IMR-90 (cell line): ENCODE measurements around the gene PAX5. TPM values are rescaled to one million over a fixed set of nuclear protein-coding genes. Genes with fewer than 3 reads are reported as not detected.

Experiments used
- ATAC-seq: fragments of 200-7000 bp; cut with Tn5 transposase; 2 replicates; pipeline ENCODE4 v1.9.1; 2020; ENCODE audit warnings: low read depth, mild to moderate bottlenecking, moderate library complexity
- BruUV-seq: library from RNA; stranded (reverse); fragments of 400-500 nt; replicated peaks from 2 replicates; lab custom pipeline; 2021; lab: Mats Ljungman, UMichigan
- CTCF ChIA-PET: fragments of 300-600 bp; formaldehyde crosslinking; extraction: SDS; loops from one replicate; lab custom pipeline; 2021; ENCODE audit warnings: antibody characterized with exemption; lab: Yijun Ruan, JAX
- POLR2A ChIA-PET: fragments of 300-600 bp; sonication (Branson Sonifier 250); formaldehyde crosslinking; loops from one replicate; lab custom pipeline; 2022; ENCODE audit warnings: antibody characterized with exemption; ENCODE audit not compliant: unreplicated experiment; lab: Charles Lee
- DNase-seq: peaks from one replicate; pipeline ENCODE4 v3.0.0; 2013
- H2AFZ ChIP-seq: replicated peaks from 2 replicates; pipeline ENCODE3; 2013; ENCODE audit warnings: low read length, mild to moderate bottlenecking; ENCODE audit not compliant: poor library complexity
- H2AK5ac ChIP-seq: 2 replicates; pipeline ENCODE4 v1.6.1; 2013; ENCODE audit warnings: low read depth, low read length, inconsistent platforms
- H2AK9ac ChIP-seq: replicated peaks from 2 replicates; pipeline ENCODE3; 2013; ENCODE audit warnings: mild to moderate bottlenecking, low read depth, low read length, moderate library complexity; ENCODE audit not compliant: poor library complexity
- H2BK120ac ChIP-seq: 2 replicates; pipeline ENCODE4 v1.6.1; 2013; ENCODE audit warnings: low read depth, low read length, inconsistent platforms
- H2BK15ac ChIP-seq: 3 replicates; pipeline ENCODE4 v1.6.1; 2013; ENCODE audit warnings: low read depth, low read length, inconsistent platforms
- H2BK20ac ChIP-seq: 2 replicates; pipeline ENCODE4 v1.6.1; 2013; ENCODE audit warnings: low read depth, mild to moderate bottlenecking, inconsistent platforms, low read length, moderate library complexity
- H2BK5ac ChIP-seq: 2 replicates; pipeline ENCODE4 v1.6.1; 2013; ENCODE audit warnings: mild to moderate bottlenecking, low read depth, low read length, inconsistent platforms; ENCODE audit not compliant: poor library complexity, severe bottlenecking
- H3K14ac ChIP-seq: replicated peaks from 2 replicates; pipeline ENCODE4 v1.6.1; 2013; ENCODE audit warnings: low read depth, low read length, inconsistent platforms
- H3K18ac ChIP-seq: 2 replicates; pipeline ENCODE4 v1.6.1; 2013; ENCODE audit warnings: low read depth, low read length, control low read depth
- H3K23ac ChIP-seq: 2 replicates; pipeline ENCODE4 v1.6.1; 2013; ENCODE audit warnings: low read depth, low read length, inconsistent platforms
- H3K27ac ChIP-seq: 2 replicates; pipeline ENCODE4 v1.5.1; 2013; ENCODE audit warnings: mild to moderate bottlenecking, control low read depth, low read length; ENCODE audit not compliant: insufficient read depth
- H3K27me3 ChIP-seq: 2 replicates; pipeline ENCODE4 v1.6.1; 2013; ENCODE audit warnings: low read length; ENCODE audit not compliant: control insufficient read depth, insufficient read depth
- H3K36me3 ChIP-seq: 2 replicates; pipeline ENCODE4 v1.6.1; 2013; ENCODE audit warnings: low read length, mixed read lengths; ENCODE audit not compliant: control insufficient read depth, insufficient read depth
- H3K4ac ChIP-seq: 2 replicates; pipeline ENCODE4 v1.6.1; 2013; ENCODE audit warnings: low read depth, low read length, inconsistent platforms
- H3K4me1 ChIP-seq: 2 replicates; pipeline ENCODE4 v1.6.1; 2013; ENCODE audit warnings: low read length, mixed read lengths; ENCODE audit not compliant: control insufficient read depth, insufficient read depth
- H3K4me2 ChIP-seq: 2 replicates; pipeline ENCODE4 v1.6.1; 2013; ENCODE audit warnings: low read depth, mild to moderate bottlenecking, control low read depth, low read length, moderate library complexity
- H3K4me3 ChIP-seq: 2 replicates; pipeline ENCODE4 v1.5.1; 2013; ENCODE audit warnings: low read depth, mild to moderate bottlenecking, control low read depth, low read length, moderate library complexity; ENCODE audit not compliant: insufficient read depth
- H3K56ac ChIP-seq: 2 replicates; pipeline ENCODE4 v1.6.1; 2013; ENCODE audit warnings: low read length, inconsistent platforms; ENCODE audit not compliant: insufficient read depth; ENCODE audit errors: extremely low read depth
- H3K79me1 ChIP-seq, 2 experiments: 2 replicates each; pipeline ENCODE4 v1.6.1; 2013; ENCODE audit warnings: low read length in 2 of 2, inconsistent platforms in 1 of 2, low read depth in 1 of 2
- H3K9ac ChIP-seq: 2 replicates; pipeline ENCODE4 v1.6.1; 2013; ENCODE audit warnings: low read depth, low read length, control low read depth
- H3K9me1 ChIP-seq: 2 replicates; pipeline ENCODE4 v1.6.1; 2013; ENCODE audit warnings: low read length, inconsistent platforms; ENCODE audit not compliant: insufficient read depth
- H3K9me3 ChIP-seq: 2 replicates; pipeline ENCODE4 v1.6.1; 2013; ENCODE audit warnings: low read length; ENCODE audit not compliant: control insufficient read depth, insufficient read depth
- H4K20me1 ChIP-seq: 2 replicates; pipeline ENCODE4 v1.6.1; 2013; ENCODE audit warnings: low read length, inconsistent platforms; ENCODE audit not compliant: insufficient read depth
- H4K5ac ChIP-seq: 2 replicates; pipeline ENCODE4 v1.6.1; 2013; ENCODE audit warnings: mild to moderate bottlenecking, low read depth, low read length, control low read depth
- H4K8ac ChIP-seq, 2 experiments: 2 replicates each; pipeline ENCODE4 v1.6.1; 2013; ENCODE audit warnings: low read depth in 2 of 2, low read length in 2 of 2, control low read depth in 1 of 2, inconsistent platforms in 1 of 2
- H4K91ac ChIP-seq: 2 replicates; pipeline ENCODE4 v1.6.1; 2013; ENCODE audit warnings: low read depth, low read length, inconsistent platforms; ENCODE audit not compliant: insufficient read depth
- BHLHE40 ChIP-seq: fragments of 150-350 bp; IDR thresholded peaks from 2 replicates; pipeline ENCODE4 v1.6.1; 2016; ENCODE audit warnings: mild to moderate bottlenecking, low read depth, low read length
- CEBPB ChIP-seq: IDR thresholded peaks from 2 replicates; pipeline ENCODE4 v1.6.1; 2012; ENCODE audit warnings: low read depth, low read length, improper control_type of control experiment
- CHD1 ChIP-seq: IDR thresholded peaks from 2 replicates; pipeline ENCODE4 v1.6.1; 2012; ENCODE audit warnings: low read depth, low read length, improper control_type of control experiment
- ELK1 ChIP-seq: fragments of 150-350 bp; IDR thresholded peaks from 2 replicates; pipeline ENCODE4 v1.6.1; 2016; ENCODE audit warnings: low read depth, mild to moderate bottlenecking, low read length, moderate library complexity, borderline replicate concordance
- MXI1 ChIP-seq: IDR thresholded peaks from 2 replicates; pipeline ENCODE4 v1.6.1; 2012; ENCODE audit warnings: low read depth, mild to moderate bottlenecking, low read length, moderate library complexity, borderline replicate concordance
- NFE2L2 ChIP-seq: fragments of 150-350 bp; IDR thresholded peaks from 2 replicates; pipeline ENCODE4 v1.6.1; 2016; ENCODE audit warnings: low read depth, mild to moderate bottlenecking, low read length
- POLR2A ChIP-seq: IDR thresholded peaks from 2 replicates; pipeline ENCODE4 v1.6.1; 2012; ENCODE audit warnings: mild to moderate bottlenecking, low read depth, low read length
- WGBS, 2 experiments: methylation state at CpG; one replicate each; pipeline versions ENCODE4 v1.1.5 to v1.1.7; 2013; ENCODE audit warnings: missing lambda C conversion rate in 2 of 2; ENCODE audit not compliant: insufficient read length in 1 of 2; ENCODE audit errors: extremely low coverage in 2 of 2; 5-methylcytosine and 5-hydroxymethylcytosine counted together
- dilution Hi-C: fragments of 300-500 bp; cut with HindIII; formaldehyde crosslinking; loops from one replicate; pipeline ENCODE4 v1.14.3; 2018; ENCODE audit warnings: low sequenced_read_pairs; ENCODE audit not compliant: unreplicated experiment
- in situ Hi-C: fragments of 300-500 bp; cut with MboI; formaldehyde crosslinking; loops from 3 replicates; pipeline ENCODE4 v1.14.3; 2019; ENCODE audit warnings: low sequenced_read_pairs, inconsistent platforms, mixed read lengths
- intact Hi-C: fragments of 100-400 bp; cut with micrococcal nuclease; formaldehyde crosslinking; loops from 2 replicates; pipeline ENCODE4 v1.10.0; 2022
- polyA plus RNA-seq, 3 experiments: library from polyadenylated mRNA; depleted of rRNA; stranded (reverse); fragments of >200 nt; gene quantifications; 2 replicates each; pipeline ENCODE4 v1.2.3, GENCODE V29; 2012; ENCODE audit warnings: low replicate concordance in 1 of 3
- total RNA-seq: library from RNA; depleted of rRNA; stranded (reverse); fragments of >200 nt; gene quantifications from 2 replicates; pipeline ENCODE4 v1.2.3, GENCODE V29; 2012

The PAX5 gene
- total and polyA plus RNA-seq, 2 of the 4 experiments (the other 2 are of a cell fraction): not detected

GRCh38 chr9:36872641-36873040, 161.4 kb downstream of the PAX5 start:
- H3K18ac ChIP-seq: no peak overlapping the region
- intact Hi-C loops (loop anchor here (5.0 to 10.0 kb wide), 4 partner anchors 112 to 540 kb away; partner anchors contain the start of gene ZCCHC7), dilution Hi-C loops (no loop called here), in situ Hi-C loops (loop anchor here (25.0 kb wide), 1 partner anchor 390 kb away; no protein-coding TSS in a partner anchor)
- H2BK120ac ChIP-seq: no peak overlapping the region
- no peak overlapping the region for H3K9ac ChIP-seq
- H4K5ac ChIP-seq: no peak overlapping the region
- H3K4me3 ChIP-seq: no peak overlapping the region
- H3K4me1 ChIP-seq: no peaks in the 10 kb centered on the region
- no peak overlapping the region for H3K56ac ChIP-seq
- WGBS, 2 experiments: 57% methylated on average over 1 of the region's 3 CpGs; no CpG with 5 or more reads in 1 of the 2 experiments
- no peak overlapping the region for H3K4me2 ChIP-seq
- H4K91ac ChIP-seq: no peak overlapping the region
- H2AFZ ChIP-seq: no peak overlapping the region
- no peak overlapping the region for H3K4ac ChIP-seq
- no peak for ATAC-seq
- POLR2A ChIA-PET: no interaction called here
- H3K36me3 ChIP-seq: no peaks in the 10 kb centered on the region
- H3K79me1 ChIP-seq: no peaks in the 10 kb centered on the region
- BruUV-seq: no TSS peak
- no peak overlapping the region for H3K23ac ChIP-seq
- CTCF ChIA-PET: interaction anchor here (0.5 to 1.6 kb wide), 7 partner anchors 11 to 458 kb away, joined by 3 to 4 read pairs (median 3); no protein-coding TSS in a partner anchor
- H3K14ac ChIP-seq: no peak overlapping the region
- no peak overlapping the region for H2BK5ac ChIP-seq
- no peak overlapping the region for H2AK5ac ChIP-seq
- H2BK20ac ChIP-seq: no peak overlapping the region
- peaks cover 39% of the 10 kb centered on the region for H3K27me3 ChIP-seq
- no peak overlapping the region for H2BK15ac ChIP-seq
- DNase-seq: no peak
- H3K9me3 ChIP-seq: 0 out of 2 replicates have a peak, but pooled peaks cover 2% of the 10 kb centered on the region
- no peak overlapping the region for H2AK9ac ChIP-seq
- H3K9me1 ChIP-seq: no peaks in the 10 kb centered on the region
- H4K20me1 ChIP-seq: no peaks in the 10 kb centered on the region; the same call in none of the 2 replicates
- no peak overlapping the region for H3K27ac ChIP-seq
- H4K8ac ChIP-seq: no peak overlapping the region
- TF ChIP-seq POLR2A (no peak), MXI1 (no peak), BHLHE40 (no peak), NFE2L2 (no peak), CEBPB (no peak), ELK1 (no peak), CHD1 (no peak)
